OCI-LY1 (cell line): ENCODE results near the gene ITSN1.

Experiments used
- H2AFZ ChIP-seq: fragments of 200-600 bp; sonication (generic), shearing (Covaris generic); 2 replicates; pipeline ENCODE4 v1.6.0; 2014; ENCODE audit warnings: antibody characterized with exemption, mild to moderate bottlenecking, low read length
- H3F3A ChIP-seq: fragments of 200-600 bp; sonication (generic), shearing (Covaris generic); 2 replicates; pipeline ENCODE4 v1.6.0; 2014; ENCODE audit warnings: mild to moderate bottlenecking, antibody characterized with exemption, low read length, moderate library complexity; ENCODE audit not compliant: insufficient read depth
- H3K27ac ChIP-seq: fragments of 200-600 bp; sonication (generic); 2 replicates; pipeline ENCODE4 v1.5.1; 2014; ENCODE audit warnings: low read length, mixed run types, mild to moderate bottlenecking, low read depth; ENCODE audit not compliant: poor library complexity, severe bottlenecking
- H3K27me3 ChIP-seq: fragments of 200-600 bp; sonication (generic); 2 replicates; pipeline ENCODE4 v1.6.0; 2014; ENCODE audit warnings: antibody characterized with exemption, mild to moderate bottlenecking, low read length, moderate library complexity; ENCODE audit not compliant: insufficient read depth
- H3K36me3 ChIP-seq: fragments of 200-600 bp; sonication (generic); 2 replicates; pipeline ENCODE4 v1.6.1; 2014; ENCODE audit warnings: mild to moderate bottlenecking, antibody characterized with exemption, low read length, moderate library complexity, mixed read lengths; ENCODE audit not compliant: insufficient read depth
- H3K4me1 ChIP-seq: fragments of 200-600 bp; sonication (generic); 2 replicates; pipeline ENCODE4 v1.5.1; 2014; ENCODE audit warnings: mild to moderate bottlenecking, low read length, moderate library complexity; ENCODE audit not compliant: insufficient read depth, severe bottlenecking
- H3K4me2 ChIP-seq: fragments of 200-600 bp; sonication (generic), shearing (Covaris generic); 2 replicates; pipeline ENCODE4 v1.6.1; 2014; ENCODE audit warnings: low read length
- H3K4me3 ChIP-seq: fragments of 200-600 bp; sonication (generic); 2 replicates; pipeline ENCODE4 v1.5.1; 2014; ENCODE audit warnings: low read length, low read depth, mild to moderate bottlenecking, mixed read lengths; ENCODE audit not compliant: poor library complexity, severe bottlenecking
- H3K79me2 ChIP-seq: fragments of 200-600 bp; shearing (Covaris generic); 2 replicates; pipeline ENCODE4 v1.6.1; 2016; ENCODE audit warnings: mixed run types, low read length, mixed read lengths; ENCODE audit not compliant: insufficient read depth
- H3K9ac ChIP-seq: fragments of 200-600 bp; sonication (generic), shearing (Covaris generic); 2 replicates; pipeline ENCODE4 v1.6.1; 2014; ENCODE audit warnings: mild to moderate bottlenecking, low read length, mixed read lengths
- H3K9me2 ChIP-seq: fragments of 200-600 bp; sonication (generic), shearing (Covaris generic); 2 replicates; pipeline ENCODE4 v1.6.1; 2014; ENCODE audit warnings: low read depth, mild to moderate bottlenecking, low read length, mixed read lengths
- H3K9me3 ChIP-seq: fragments of 200-600 bp; shearing (Covaris generic); 2 replicates; pipeline ENCODE4 v1.6.1; 2014; ENCODE audit warnings: low read length, mixed read lengths
- H4K20me1 ChIP-seq: fragments of 200-600 bp; sonication (generic), shearing (Covaris generic); 2 replicates; pipeline ENCODE4 v1.6.0; 2016; ENCODE audit warnings: mild to moderate bottlenecking, low read length; ENCODE audit not compliant: insufficient read depth
- EZH2 ChIP-seq: fragments of 200-600 bp; sonication (generic), shearing (Covaris generic); IDR thresholded peaks from 2 replicates; pipeline ENCODE4 v1.8.0; 2017; ENCODE audit warnings: borderline replicate concordance, mixed run types, mild to moderate bottlenecking, antibody characterized with exemption, low read length, moderate library complexity, mixed read lengths
- TF ChIP-seq, protein P1 (sequence below): fragments of 200-600 bp; sonication (generic), shearing (Covaris generic); IDR thresholded peaks from 2 replicates; pipeline ENCODE4 v1.5.1; 2017; ENCODE audit warnings: mild to moderate bottlenecking, antibody characterized with exemption, low read length, moderate library complexity, mixed read lengths

The ITSN1 gene

DNA sequence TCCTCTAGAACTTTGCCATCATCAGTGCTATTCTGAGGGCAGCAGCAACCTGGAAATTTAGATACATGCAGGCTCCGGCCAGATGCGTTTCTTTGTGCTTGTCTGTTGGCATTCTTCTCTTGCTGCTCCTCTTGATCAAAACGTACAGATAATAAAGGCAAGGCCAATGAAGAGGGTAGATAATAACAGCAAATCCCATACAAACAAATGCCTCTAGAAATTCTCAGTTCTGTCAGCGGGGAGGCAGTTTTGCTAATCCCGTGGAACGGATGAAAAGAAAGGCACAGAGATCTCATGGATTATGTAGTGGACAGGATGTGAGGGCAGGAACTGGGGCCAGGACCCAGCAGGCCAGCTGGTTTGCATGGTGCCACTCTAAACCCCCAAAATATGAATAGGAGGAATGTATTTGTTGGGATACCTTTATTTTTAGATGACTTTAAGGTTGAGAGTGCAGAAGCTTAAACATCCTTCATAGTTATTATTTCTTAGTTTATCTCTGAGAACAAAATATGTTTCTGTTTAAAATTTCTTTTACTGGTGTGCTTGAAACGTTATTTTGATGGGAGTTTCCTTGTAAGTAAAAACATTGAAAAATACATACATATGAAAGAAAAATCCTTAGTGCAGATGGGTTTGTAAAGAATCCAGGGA is 1.5 kb downstream of the ITSN1 start:
- no peak for TF ChIP-seq EZH2
- TF ChIP-seq, protein P1, sequence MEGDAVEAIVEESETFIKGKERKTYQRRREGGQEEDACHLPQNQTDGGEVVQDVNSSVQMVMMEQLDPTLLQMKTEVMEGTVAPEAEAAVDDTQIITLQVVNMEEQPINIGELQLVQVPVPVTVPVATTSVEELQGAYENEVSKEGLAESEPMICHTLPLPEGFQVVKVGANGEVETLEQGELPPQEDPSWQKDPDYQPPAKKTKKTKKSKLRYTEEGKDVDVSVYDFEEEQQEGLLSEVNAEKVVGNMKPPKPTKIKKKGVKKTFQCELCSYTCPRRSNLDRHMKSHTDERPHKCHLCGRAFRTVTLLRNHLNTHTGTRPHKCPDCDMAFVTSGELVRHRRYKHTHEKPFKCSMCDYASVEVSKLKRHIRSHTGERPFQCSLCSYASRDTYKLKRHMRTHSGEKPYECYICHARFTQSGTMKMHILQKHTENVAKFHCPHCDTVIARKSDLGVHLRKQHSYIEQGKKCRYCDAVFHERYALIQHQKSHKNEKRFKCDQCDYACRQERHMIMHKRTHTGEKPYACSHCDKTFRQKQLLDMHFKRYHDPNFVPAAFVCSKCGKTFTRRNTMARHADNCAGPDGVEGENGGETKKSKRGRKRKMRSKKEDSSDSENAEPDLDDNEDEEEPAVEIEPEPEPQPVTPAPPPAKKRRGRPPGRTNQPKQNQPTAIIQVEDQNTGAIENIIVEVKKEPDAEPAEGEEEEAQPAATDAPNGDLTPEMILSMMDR, result no peak
- Histone ChIP-seq H3K4me2 (peak overlapping the region; percentile 81), H3K4me1 (peaks cover 13% of the 10 kb centered on the region), H3K4me3 (no peak overlapping the region), H3K79me2 (peaks cover 10% of the 10 kb centered on the region; the same call in 1 of the 2 replicates), H3K27me3 (0 out of 2 replicates have a peak, but pooled peaks cover 5% of the 10 kb centered on the region), H3K9me3 (no peaks in the 10 kb centered on the region), H2AFZ (no peak overlapping the region), H3K36me3 (no peaks in the 10 kb centered on the region), H4K20me1 (no peaks in the 10 kb centered on the region), H3K9me2 (no peaks in the 10 kb centered on the region), H3K27ac (no peak overlapping the region), H3F3A (no peaks in the 10 kb centered on the region), H3K9ac (no peak overlapping the region)

GRCh38 chr21:33644383-33645074 is 2.2 kb downstream of the ITSN1 start:
- no peak overlapping the region for H2AFZ ChIP-seq
- no peak overlapping the region for H3K9ac ChIP-seq
- H3K4me3 ChIP-seq, result no peak overlapping the region
- no peaks in the 10 kb centered on the region for H3F3A ChIP-seq
- H3K9me3 ChIP-seq, result no peaks in the 10 kb centered on the region
- H3K27ac ChIP-seq, result no peak overlapping the region
- H3K4me1 ChIP-seq, result peaks cover 13% of the 10 kb centered on the region
- H3K36me3 ChIP-seq, result no peaks in the 10 kb centered on the region
- H3K27me3 ChIP-seq, result 0 out of 2 replicates have a peak, but pooled peaks cover 5% of the 10 kb centered on the region
- H3K4me2 ChIP-seq, result no peak overlapping the region
- no peak for TF ChIP-seq EZH2
- TF ChIP-seq, protein P1, result no peak
- no peaks in the 10 kb centered on the region for H4K20me1 ChIP-seq
- peaks cover 10% of the 10 kb centered on the region; the same call in 1 of the 2 replicates for H3K79me2 ChIP-seq
- no peaks in the 10 kb centered on the region for H3K9me2 ChIP-seq

DNA sequence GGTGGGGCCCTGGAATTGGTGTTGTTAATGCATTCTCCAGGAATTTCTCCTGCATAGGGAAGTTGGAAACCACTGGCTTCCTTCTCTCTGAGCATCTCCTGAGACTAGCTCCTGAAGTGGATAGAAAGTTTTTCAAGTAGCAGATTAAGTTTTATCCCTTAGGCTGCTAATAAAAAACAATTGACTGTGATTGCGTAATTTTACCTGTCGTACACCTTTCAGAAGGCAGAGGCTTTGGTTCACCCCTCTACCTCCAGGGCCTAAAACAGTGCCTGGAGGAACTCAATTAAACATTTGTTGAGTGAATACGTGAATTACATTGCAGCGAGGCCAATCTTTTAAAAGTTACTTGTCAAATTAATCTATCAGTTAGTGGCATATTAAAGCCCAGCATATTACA is 3.4 kb downstream of the ITSN1 start:
- no peak overlapping the region for H3K27ac ChIP-seq
- peaks cover 4% of the 10 kb centered on the region; the same call in 1 of the 2 replicates for H3K79me2 ChIP-seq
- peaks cover 7% of the 10 kb centered on the region for H3K4me1 ChIP-seq
- H3K4me2 ChIP-seq, result no peak overlapping the region
- no peaks in the 10 kb centered on the region for H3F3A ChIP-seq
- H4K20me1 ChIP-seq, result no peaks in the 10 kb centered on the region
- H3K9ac ChIP-seq, result no peak overlapping the region
- H3K9me3 ChIP-seq, result no peaks in the 10 kb centered on the region
- H3K9me2 ChIP-seq, result no peaks in the 10 kb centered on the region
- H2AFZ ChIP-seq, result no peak overlapping the region
- TF ChIP-seq, protein P1, result no peak
- TF ChIP-seq EZH2, result no peak
- no peaks in the 10 kb centered on the region for H3K36me3 ChIP-seq
- H3K27me3 ChIP-seq, result 0 out of 2 replicates have a peak, but pooled peaks cover 5% of the 10 kb centered on the region
- H3K4me3 ChIP-seq, result no peak overlapping the region
